Neural progenitor cell (in vitro differentiated cells): ENCODE data around the gene MSN. TPM values are rescaled to one million over a fixed set of nuclear protein-coding genes. Genes with fewer than 3 reads are reported as not detected.

Experiments
- DNase-seq: peaks from one replicate; pipeline ENCODE4 v3.0.0-alpha.2; 2016; ENCODE audit warnings: low spot score
- H2AFZ ChIP-seq: fragments of 200-600 bp; sonication (generic); replicated peaks from 2 replicates; pipeline ENCODE4 v1.6.1; 2016; ENCODE audit warnings: antibody characterized with exemption
- H3F3A ChIP-seq: fragments of 200-600 bp; sonication (generic); 2 replicates; pipeline ENCODE4 v1.6.1; 2016; ENCODE audit warnings: antibody characterized with exemption, low read depth
- H3K27ac ChIP-seq: fragments of 200-600 bp; sonication (generic); 2 replicates; pipeline ENCODE4 v1.5.1; 2016; ENCODE audit warnings: mild to moderate bottlenecking
- H3K27me3 ChIP-seq: fragments of 200-600 bp; sonication (generic); 2 replicates; pipeline ENCODE4 v1.6.1; 2016; ENCODE audit warnings: mild to moderate bottlenecking, moderate library complexity
- H3K36me3 ChIP-seq: fragments of 200-600 bp; sonication (generic); 2 replicates; pipeline ENCODE4 v1.5.1; 2016
- H3K4me1 ChIP-seq: fragments of 200-600 bp; sonication (generic); 2 replicates; pipeline ENCODE4 v1.6.1; 2016; ENCODE audit warnings: mixed run types
- H3K4me2 ChIP-seq: fragments of 200-600 bp; sonication (generic); 2 replicates; pipeline ENCODE4 v1.6.1; 2016
- H3K4me3 ChIP-seq: fragments of 200-600 bp; sonication (generic); 2 replicates; pipeline ENCODE4 v1.5.1; 2016
- H3K79me2 ChIP-seq: fragments of 200-600 bp; sonication (generic); 2 replicates; pipeline ENCODE4 v1.6.1; 2016; ENCODE audit warnings: low read depth
- H3K9ac ChIP-seq: fragments of 200-600 bp; sonication (generic); 2 replicates; pipeline ENCODE4 v1.6.1; 2016
- H3K9me3 ChIP-seq: fragments of 200-600 bp; sonication (generic); 2 replicates; pipeline ENCODE4 v1.5.1; 2016; ENCODE audit warnings: low read depth
- H4K20me1 ChIP-seq: fragments of 200-600 bp; sonication (generic); 2 replicates; pipeline ENCODE4 v1.6.1; 2016; ENCODE audit warnings: low read depth
- H3K27ac Mint-ChIP-seq: 3 replicates; pipeline ENCODE4 v1.8.0; 2021; ENCODE audit warnings: mixed read lengths
- H3K27me3 Mint-ChIP-seq: 2 replicates; pipeline ENCODE4 v1.8.0; 2022; ENCODE audit warnings: low read depth, mild to moderate bottlenecking, inconsistent platforms, moderate library complexity, mixed read lengths; ENCODE audit not compliant: insufficient read depth
- H3K36me3 Mint-ChIP-seq: 3 replicates; pipeline ENCODE4 v1.8.0; 2021; ENCODE audit warnings: mixed read lengths
- H3K4me1 Mint-ChIP-seq: 3 replicates; pipeline ENCODE4 v1.8.0; 2021; ENCODE audit warnings: mixed read lengths
- H3K4me3 Mint-ChIP-seq: 3 replicates; pipeline ENCODE4 v1.8.0; 2021; ENCODE audit warnings: mild to moderate bottlenecking, moderate library complexity, mixed read lengths
- H3K9me3 Mint-ChIP-seq: 3 replicates; pipeline ENCODE4 v1.8.0; 2020; ENCODE audit warnings: mixed read lengths
- CTCF ChIP-seq: fragments of 200-600 bp; sonication (generic); IDR thresholded peaks from 2 replicates; pipeline ENCODE4 v1.5.1; 2017; ENCODE audit warnings: antibody characterized with exemption, mild to moderate bottlenecking
- EZH2 ChIP-seq: fragments of 200-600 bp; sonication (generic); IDR thresholded peaks from 2 replicates; pipeline ENCODE4 v1.6.1; 2017; ENCODE audit warnings: antibody characterized with exemption, mild to moderate bottlenecking, moderate library complexity
- EZH2phosphoT487 ChIP-seq: fragments of 200-600 bp; sonication (generic); IDR thresholded peaks from 2 replicates; pipeline ENCODE4 v1.6.1; 2017; ENCODE audit warnings: antibody characterized with exemption
- total RNA-seq: library from RNA; depleted of rRNA; stranded (reverse); fragments of >200 nt; gene quantifications from 2 replicates; pipeline ENCODE4 v1.2.3, GENCODE V29; 2015; ENCODE audit warnings: low replicate concordance

Gene MSN
- total RNA-seq, 1 donor from 2014 or later, result 97.4 TPM

- TF ChIP-seq EZH2phosphoT487, result no peak
- no peak for TF ChIP-seq CTCF
- TF ChIP-seq EZH2, result no peak
- Histone ChIP-seq H2AFZ (no peak overlapping the region), H3K4me2 (no peak overlapping the region), H3K36me3 (no peaks in the 10 kb centered on the region), H3K9ac (no peak overlapping the region), H3K79me2 (peaks cover 96% of the 10 kb centered on the region), H3F3A (no peaks in the 10 kb centered on the region), H4K20me1 (peaks cover 3% of the 10 kb centered on the region), H3K4me3 (no peak overlapping the region), H3K9me3 (no peaks in the 10 kb centered on the region), H3K27me3 (no peaks in the 10 kb centered on the region), H3K4me1 (peaks cover 4% of the 10 kb centered on the region), H3K27ac (no peak overlapping the region)
- H3K4me1 Mint-ChIP-seq, result peaks cover 13% of the 10 kb centered on the region
- peaks cover 3% of the 10 kb centered on the region for H3K36me3 Mint-ChIP-seq
- peaks cover 8% of the 10 kb centered on the region for H3K9me3 Mint-ChIP-seq
- no peak overlapping the region for H3K27ac Mint-ChIP-seq
- no peak overlapping the region for H3K4me3 Mint-ChIP-seq
- no peak for DNase-seq
- peaks cover 2% of the 10 kb centered on the region for H3K27me3 Mint-ChIP-seq
These were observed 6.4 kb downstream of the MSN start for GRCh38 chrX:65673857-65674203.

- peaks cover 8% of the 10 kb centered on the region for H3K4me1 Mint-ChIP-seq
- H3K9me3 Mint-ChIP-seq, result peaks cover 10% of the 10 kb centered on the region
- no peak overlapping the region for H3K27ac Mint-ChIP-seq
- Histone ChIP-seq H3K27ac (no peak overlapping the region), H2AFZ (no peak overlapping the region), H3F3A (no peaks in the 10 kb centered on the region), H3K4me3 (no peak overlapping the region), H3K36me3 (no peaks in the 10 kb centered on the region), H3K4me1 (peaks cover under 1% of the 10 kb centered on the region), H3K4me2 (no peak overlapping the region), H3K9me3 (no peaks in the 10 kb centered on the region), H3K27me3 (no peaks in the 10 kb centered on the region), H3K79me2 (peaks cover 96% of the 10 kb centered on the region), H4K20me1 (peaks cover 3% of the 10 kb centered on the region), H3K9ac (no peak overlapping the region)
- H3K27me3 Mint-ChIP-seq, result peaks cover 2% of the 10 kb centered on the region
- H3K36me3 Mint-ChIP-seq, result peaks cover 1% of the 10 kb centered on the region
- TF ChIP-seq CTCF, result no peak
- no peak for TF ChIP-seq EZH2
- no peak for TF ChIP-seq EZH2phosphoT487
- no peak for DNase-seq
- H3K4me3 Mint-ChIP-seq, result no peak overlapping the region
These were observed 6.9 kb downstream of the MSN start for GRCh38 chrX:65674204-65674893.

- Histone ChIP-seq H3F3A (no peaks in the 10 kb centered on the region), H3K4me3 (no peak overlapping the region), H3K4me1 (no peaks in the 10 kb centered on the region), H3K4me2 (no peak overlapping the region), H3K9ac (no peak overlapping the region), H2AFZ (no peak overlapping the region), H3K27ac (no peak overlapping the region), H3K9me3 (no peaks in the 10 kb centered on the region), H4K20me1 (peaks cover 3% of the 10 kb centered on the region), H3K27me3 (no peaks in the 10 kb centered on the region), H3K79me2 (peaks cover 87% of the 10 kb centered on the region), H3K36me3 (no peaks in the 10 kb centered on the region)
- H3K36me3 Mint-ChIP-seq, result no peaks in the 10 kb centered on the region
- H3K27me3 Mint-ChIP-seq, result peaks cover 4% of the 10 kb centered on the region
- no peak overlapping the region for H3K4me3 Mint-ChIP-seq
- no peak for TF ChIP-seq EZH2
- no peak for TF ChIP-seq CTCF
- no peak for TF ChIP-seq EZH2phosphoT487
- H3K27ac Mint-ChIP-seq, result no peak overlapping the region
- H3K9me3 Mint-ChIP-seq, result peaks cover 8% of the 10 kb centered on the region
- DNase-seq, result no peak
- no peaks in the 10 kb centered on the region for H3K4me1 Mint-ChIP-seq
These were observed 10.6 kb downstream of the MSN start for GRCh38 chrX:65677954-65678469.
